Epithelial cell of proximal tubule (primary cell): ENCODE results near the gene EFHD2. TPM values are rescaled to one million over a fixed set of nuclear protein-coding genes. Genes with fewer than 3 reads are reported as not detected.
"Not testable (repeated sequence)": the region's sequence is repeated elsewhere in the genome, so short reads cannot be mapped to it uniquely, and the experiment has no call there.

Experiments
- DNase-seq: peaks from one replicate; pipeline ENCODE4 v3.0.0-alpha.2; 2011; ENCODE audit warnings: low read depth
- H3K4me3 ChIP-seq: 2 replicates; pipeline ENCODE4 v1.5.1; 2011; ENCODE audit warnings: low read depth, mild to moderate bottlenecking, low read length
- total RNA-seq: library from RNA; depleted of rRNA; stranded (reverse); fragments of >200 nt; gene quantifications from 2 replicates; pipeline ENCODE4 v1.2.3, GENCODE V29; 2015
- TF ChIP-seq, protein P1 (sequence below): conservative IDR thresholded peaks from 2 replicates; pipeline ENCODE4 v1.5.1; 2012; ENCODE audit warnings: low read depth, mild to moderate bottlenecking, low read length

EFHD2 gene
- total RNA-seq, 1 donor from 2014 or later, result 122 TPM

GRCh38 chr1:15452866-15453571 lies 43.3 kb downstream of the EFHD2 start:
- H3K4me3 ChIP-seq, result no peak overlapping the region
- TF ChIP-seq, protein P1, sequence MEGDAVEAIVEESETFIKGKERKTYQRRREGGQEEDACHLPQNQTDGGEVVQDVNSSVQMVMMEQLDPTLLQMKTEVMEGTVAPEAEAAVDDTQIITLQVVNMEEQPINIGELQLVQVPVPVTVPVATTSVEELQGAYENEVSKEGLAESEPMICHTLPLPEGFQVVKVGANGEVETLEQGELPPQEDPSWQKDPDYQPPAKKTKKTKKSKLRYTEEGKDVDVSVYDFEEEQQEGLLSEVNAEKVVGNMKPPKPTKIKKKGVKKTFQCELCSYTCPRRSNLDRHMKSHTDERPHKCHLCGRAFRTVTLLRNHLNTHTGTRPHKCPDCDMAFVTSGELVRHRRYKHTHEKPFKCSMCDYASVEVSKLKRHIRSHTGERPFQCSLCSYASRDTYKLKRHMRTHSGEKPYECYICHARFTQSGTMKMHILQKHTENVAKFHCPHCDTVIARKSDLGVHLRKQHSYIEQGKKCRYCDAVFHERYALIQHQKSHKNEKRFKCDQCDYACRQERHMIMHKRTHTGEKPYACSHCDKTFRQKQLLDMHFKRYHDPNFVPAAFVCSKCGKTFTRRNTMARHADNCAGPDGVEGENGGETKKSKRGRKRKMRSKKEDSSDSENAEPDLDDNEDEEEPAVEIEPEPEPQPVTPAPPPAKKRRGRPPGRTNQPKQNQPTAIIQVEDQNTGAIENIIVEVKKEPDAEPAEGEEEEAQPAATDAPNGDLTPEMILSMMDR, result no peak
- DNase-seq, result no peak

DNA sequence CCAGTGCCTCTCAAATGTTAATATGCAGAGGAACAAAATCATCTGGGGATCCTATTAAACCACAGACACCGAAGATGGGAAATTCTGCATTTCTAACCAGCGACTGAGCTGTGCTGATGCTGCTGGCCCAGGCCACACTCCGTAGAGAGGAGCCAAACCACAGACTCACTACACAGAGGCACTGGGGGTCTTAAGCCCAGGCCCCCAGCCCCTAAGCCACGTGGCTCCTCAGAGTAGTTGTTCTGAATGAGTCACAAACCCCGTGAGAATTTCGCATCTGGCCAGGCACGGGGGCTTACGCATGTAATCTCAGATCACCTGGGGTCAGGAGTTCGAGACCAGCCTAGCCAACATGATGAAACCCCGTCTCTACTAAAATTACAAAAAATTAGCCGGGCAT lies 44.0 kb downstream of the EFHD2 start:
- TF ChIP-seq, protein P1, result no peak
- no peak overlapping the region for H3K4me3 ChIP-seq
- no peak for DNase-seq

DNA sequence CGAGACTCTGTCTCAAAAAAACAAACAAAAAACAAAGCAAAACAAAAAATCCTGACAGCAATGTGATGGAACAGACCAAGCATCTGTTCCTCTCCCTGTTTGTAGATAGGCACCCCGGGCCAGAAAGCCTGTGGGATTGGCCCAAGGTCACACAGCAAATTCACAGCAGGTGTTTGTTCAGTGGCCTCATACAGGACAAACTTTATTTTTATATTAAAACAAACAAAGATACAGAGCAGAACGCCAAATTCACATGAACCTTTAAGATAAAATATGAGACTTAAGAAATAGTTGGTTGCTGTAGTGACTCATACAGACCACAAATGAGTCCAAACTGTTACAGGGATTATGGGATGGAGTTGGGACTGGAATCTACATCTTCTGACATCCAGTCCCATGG lies 44.6 kb downstream of the EFHD2 start:
- H3K4me3 ChIP-seq, result no peak overlapping the region
- TF ChIP-seq, protein P1, result no peak
- no peak for DNase-seq

- H3K4me3 ChIP-seq, result no peak overlapping the region
- DNase-seq, result no peak
- TF ChIP-seq, protein P1, result no peak
These were observed 45.8 kb downstream of the EFHD2 start for GRCh38 chr1:15455522-15455921.

DNA sequence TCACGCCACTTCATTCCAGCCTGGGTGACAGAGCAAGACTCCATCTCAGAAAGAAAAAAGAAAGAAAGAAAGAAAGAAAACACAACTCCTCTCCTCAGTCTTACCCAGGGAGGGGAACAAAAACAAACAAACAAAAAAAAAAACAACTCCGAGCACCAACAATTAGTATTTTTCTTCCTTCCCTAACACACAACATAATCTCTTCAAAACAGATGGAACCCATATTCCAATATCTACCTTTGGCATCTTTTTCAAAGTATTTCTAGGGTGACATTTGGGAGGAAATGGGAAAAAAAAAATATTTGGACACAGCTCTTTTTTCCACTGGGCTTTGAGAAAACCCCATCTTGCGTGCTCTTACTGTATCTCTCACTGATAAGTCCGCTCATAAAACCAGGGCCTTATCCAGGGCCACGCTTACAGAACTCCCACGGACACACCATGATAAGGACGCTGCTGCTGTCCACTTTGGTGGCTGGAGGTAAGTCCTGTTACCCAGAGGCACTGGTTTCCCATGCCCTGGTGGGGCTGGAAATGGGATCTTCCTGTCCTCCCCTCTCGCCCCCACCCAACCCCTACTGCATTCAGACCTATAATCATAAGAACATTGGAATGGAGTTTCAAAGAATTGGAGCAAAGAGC lies 46.7 kb downstream of the EFHD2 start, which contains the start of gene CELA2A:
Gene CELA2A (plus strand): TSS at position 420 of the 642 bp plus-strand sequence. CDS start 22 bp downstream, at position 442.
- H3K4me3 ChIP-seq, result no peak within 1 kb of the TSS
- TF ChIP-seq, protein P1, result no peak
- DNase-seq, result no peak

GRCh38 chr1:15457585-15457984 lies 47.9 kb downstream of the EFHD2 start:
- TF ChIP-seq, protein P1, result no peak
- H3K4me3 ChIP-seq, result no peak overlapping the region
- DNase-seq, result no peak

- DNase-seq, H3K4me3 ChIP-seq: not testable (repeated sequence)
These were observed 48.7 kb downstream of the EFHD2 start for GRCh38 chr1:15458388-15458787.
